Activated CD4-positive, alpha-beta T cell treated with anti-CD3 and anti-CD28 coated beads for 24 hours (primary cell): ENCODE results near the gene TMEM87B.
"Not testable (repeated sequence)": the region's sequence is repeated elsewhere in the genome, so short reads cannot be mapped to it uniquely, and the experiment has no call there.

Experiments
- DNase-seq, 2 donors: peaks; one replicate each; pipeline ENCODE4 v3.0.0-alpha.2; 2020; ENCODE audit warnings: low read depth in 2 of 2

Gene TMEM87B

GRCh38 chr2:112073875-112074274, 18.8 kb downstream of the TMEM87B start:
- no peak for DNase-seq

GRCh38 chr2:112074506-112074905, 19.4 kb downstream of the TMEM87B start:
- DNase-seq = no peak

GRCh38 chr2:112075490-112076260, 20.6 kb downstream of the TMEM87B start:
- no peak for DNase-seq

- no peak for DNase-seq
Observed at GRCh38 chr2:112077814-112078213, 22.7 kb downstream of the TMEM87B start.

GRCh38 chr2:112081262-112081661, 26.2 kb downstream of the TMEM87B start:
- no peak for DNase-seq

- no peak for DNase-seq
Observed at GRCh38 chr2:112084689-112085374, 29.8 kb downstream of the TMEM87B start.

- no peak for DNase-seq
Observed at GRCh38 chr2:112085375-112085730, 30.3 kb downstream of the TMEM87B start.

GRCh38 chr2:112085916-112086669, 31.0 kb downstream of the TMEM87B start:
- DNase-seq = no peak

- DNase-seq = no peak
Observed at GRCh38 chr2:112087346-112088020, 32.4 kb downstream of the TMEM87B start.

GRCh38 chr2:112089375-112089774, 34.3 kb downstream of the TMEM87B start:
- no peak for DNase-seq

GRCh38 chr2:112092286-112093041, 37.4 kb downstream of the TMEM87B start:
- DNase-seq = no peak

- DNase-seq = no peak
Observed at GRCh38 chr2:112093216-112093615, 38.1 kb downstream of the TMEM87B start.

GRCh38 chr2:112095681-112096080, 40.6 kb downstream of the TMEM87B start:
- DNase-seq = no peak

- DNase-seq = no peak
Observed at GRCh38 chr2:112096098-112096497, 41.0 kb downstream of the TMEM87B start.

GRCh38 chr2:112108178-112108832, 53.2 kb downstream of the TMEM87B start:
- no peak for DNase-seq

- no peak for DNase-seq
Observed at GRCh38 chr2:112109278-112109677, 54.2 kb downstream of the TMEM87B start.

GRCh38 chr2:112110966-112111365, 55.9 kb downstream of the TMEM87B start:
- no peak for DNase-seq

- DNase-seq = not testable (repeated sequence)
Observed at GRCh38 chr2:112113354-112113753, 58.3 kb downstream of the TMEM87B start.

GRCh38 chr2:112118148-112118547, 63.1 kb downstream of the TMEM87B start:
- no peak for DNase-seq

- DNase-seq = peak in 1 of 2 donors; percentile 33
Observed at GRCh38 chr2:112121682-112122254, 66.7 kb downstream of the TMEM87B start.
